Activated CD4-positive, CD25-positive, alpha-beta regulatory T cell treated with anti-CD3 and anti-CD28 coated beads, Interleukin-2, amount 50 U/mL, for 16 hours (primary cell): Measurements from ENCODE around the gene AUTS2.

ENCODE experiments used
- DNase-seq: peaks from one replicate; pipeline ENCODE4 v3.0.0-alpha.2; 2020; ENCODE audit warnings: low read depth, low spot score

Gene AUTS2

DNA sequence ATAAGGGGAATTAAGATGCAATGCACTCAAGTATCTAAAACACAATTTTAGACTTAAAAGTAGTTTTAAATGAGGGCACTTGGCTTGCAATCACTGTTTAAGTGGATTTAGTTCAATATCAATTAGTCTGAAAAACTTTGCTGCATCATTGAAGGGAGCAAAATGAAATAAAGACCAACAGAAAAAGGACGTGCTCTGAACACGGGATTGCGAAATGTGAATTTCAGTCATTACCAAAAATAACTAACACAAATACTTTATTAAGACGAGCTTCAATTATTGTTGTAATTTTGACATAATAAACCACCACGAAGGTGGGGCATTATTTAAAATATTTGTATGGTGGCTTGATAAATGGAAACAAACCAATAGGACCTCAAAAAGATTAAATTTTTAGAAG is 1171.9 kb downstream of the AUTS2 start:
- DNase-seq, result no peak

DNA sequence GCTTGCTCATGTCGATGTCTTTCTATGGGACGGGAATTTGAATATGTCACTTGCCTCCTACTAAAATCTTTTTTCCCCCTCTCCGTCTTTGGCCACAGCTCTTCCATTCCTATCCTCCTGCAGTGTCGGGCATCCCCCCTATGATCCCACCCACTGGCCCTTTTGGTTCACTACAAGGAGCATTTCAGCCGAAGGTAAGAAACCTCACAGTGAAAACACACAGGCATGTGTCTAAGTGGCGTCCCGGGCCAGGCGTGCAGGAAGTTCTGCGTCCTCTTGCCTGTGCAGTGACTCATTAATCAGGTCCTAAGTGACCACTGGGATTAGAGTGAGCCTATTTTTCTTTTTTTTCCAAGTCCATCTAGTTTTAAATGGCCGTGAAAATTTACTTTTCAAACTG is 1173.2 kb downstream of the AUTS2 start:
- no peak for DNase-seq

DNA sequence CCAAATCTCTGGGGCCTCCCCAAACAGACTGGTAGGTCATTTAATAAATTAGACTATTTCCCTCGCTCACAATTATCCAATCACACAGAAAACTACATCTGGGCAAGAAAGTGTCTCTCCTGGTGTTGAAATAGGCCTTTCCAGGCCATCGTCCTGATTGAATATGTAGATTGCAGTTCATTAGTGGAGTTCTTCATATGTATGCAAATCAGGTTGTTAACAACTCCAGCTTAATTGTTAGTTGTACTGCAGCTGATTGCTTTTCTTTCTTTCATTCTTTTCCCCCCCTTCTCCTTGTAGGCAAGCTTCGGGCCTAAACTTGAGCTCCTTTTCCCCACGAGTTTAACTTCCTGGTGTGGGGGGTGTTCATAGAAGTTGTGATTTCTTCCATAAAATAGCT is 1174.6 kb downstream of the AUTS2 start:
- no peak for DNase-seq

DNA sequence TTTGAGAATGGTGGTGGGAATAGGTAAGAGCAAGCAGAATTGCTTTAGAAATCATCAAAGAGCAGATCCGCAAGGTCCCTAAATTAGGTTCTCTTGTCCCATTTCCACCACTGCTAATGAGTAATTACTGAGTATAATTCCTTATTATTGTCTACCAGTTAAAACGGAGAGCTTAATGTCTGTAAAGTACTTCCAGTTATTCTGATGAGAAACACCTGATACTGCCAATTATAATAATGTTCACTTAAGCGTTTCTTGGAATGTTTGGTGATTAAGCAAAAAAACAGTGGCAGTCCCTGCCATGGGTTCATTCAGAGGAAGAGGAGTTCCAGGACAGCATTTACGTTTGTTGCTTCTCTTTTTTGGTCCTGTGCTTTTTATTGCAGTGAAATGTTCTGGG is 1175.1 kb downstream of the AUTS2 start:
- no peak for DNase-seq

DNA sequence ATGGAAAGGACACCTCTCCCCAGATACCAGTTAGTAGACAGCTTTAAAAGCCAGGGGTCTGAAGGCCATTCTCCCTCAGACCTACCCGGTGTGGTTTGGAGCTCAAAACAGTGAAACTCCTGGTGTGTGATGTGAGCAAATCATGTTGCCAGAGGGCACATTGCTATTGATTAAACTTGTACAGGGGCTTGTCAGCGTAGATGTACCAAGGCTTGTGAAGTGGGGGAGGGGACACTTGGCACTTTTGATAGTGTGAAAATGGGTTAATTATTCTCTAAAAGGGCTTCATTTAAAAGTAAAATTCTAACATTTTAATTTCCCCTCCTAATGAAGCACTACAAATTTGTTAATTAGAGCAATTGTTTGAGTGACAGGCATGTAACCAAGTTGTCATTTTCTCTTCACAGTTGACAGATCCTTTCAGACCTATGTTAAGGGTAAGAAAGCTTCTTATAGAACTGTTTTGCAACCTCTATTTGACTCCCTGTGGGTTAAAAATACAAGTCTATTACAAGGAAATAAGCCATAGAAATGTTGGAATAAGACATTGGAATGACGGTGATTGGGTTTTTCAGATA is 1176.8 kb downstream of the AUTS2 start:
- no peak for DNase-seq

DNA sequence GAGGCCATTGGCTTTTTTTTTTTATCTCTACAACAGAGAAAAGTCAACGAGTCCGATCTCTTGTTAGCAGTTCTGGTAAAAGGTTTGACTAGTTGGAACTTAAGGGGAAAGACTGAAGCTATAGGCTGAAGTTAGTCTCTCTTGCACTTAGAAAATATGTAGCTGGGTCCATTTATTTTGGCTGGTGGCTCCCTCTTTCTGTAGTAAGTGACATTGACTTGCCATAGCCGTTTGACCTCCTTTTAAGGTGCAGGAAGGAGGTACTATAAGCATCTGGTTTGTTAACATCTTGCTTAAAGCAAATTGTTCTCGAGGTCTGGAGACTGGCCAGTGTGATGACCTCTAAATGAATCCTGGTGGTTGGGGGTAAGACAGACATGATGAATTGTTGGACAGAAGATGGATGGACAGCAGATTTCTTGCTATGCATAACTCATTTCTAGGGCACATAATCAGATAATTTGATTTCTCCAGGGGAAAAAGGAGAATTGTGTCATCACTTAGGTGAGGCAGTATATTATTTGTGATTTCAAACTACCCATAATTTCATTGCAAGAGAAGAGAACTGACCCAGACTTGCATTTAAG is 1177.4 kb downstream of the AUTS2 start:
- no peak for DNase-seq

DNA sequence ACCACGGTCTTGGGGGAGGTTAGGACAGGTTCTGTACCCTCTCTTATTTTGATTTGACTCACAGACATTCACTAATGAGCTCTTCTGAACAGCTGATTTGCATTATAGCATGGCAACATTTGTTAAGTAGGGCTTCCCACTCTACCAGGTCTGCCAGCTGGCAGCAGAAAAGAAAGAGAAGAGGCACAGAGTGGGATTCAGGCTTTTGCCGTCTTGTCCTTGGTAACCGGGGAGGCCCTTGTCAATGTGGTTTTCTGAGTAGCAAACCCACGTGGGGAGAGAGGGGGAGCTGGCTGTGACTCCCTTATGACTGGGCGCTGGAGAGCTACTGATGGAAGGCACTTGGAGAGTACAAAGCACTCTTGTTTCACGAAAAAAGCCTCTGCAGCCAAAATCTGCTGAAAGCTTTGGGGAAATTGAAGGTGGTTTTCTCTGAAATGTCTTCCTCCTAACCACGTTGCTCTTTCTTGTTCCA is 1178.4 kb downstream of the AUTS2 start:
- no peak for DNase-seq

DNA sequence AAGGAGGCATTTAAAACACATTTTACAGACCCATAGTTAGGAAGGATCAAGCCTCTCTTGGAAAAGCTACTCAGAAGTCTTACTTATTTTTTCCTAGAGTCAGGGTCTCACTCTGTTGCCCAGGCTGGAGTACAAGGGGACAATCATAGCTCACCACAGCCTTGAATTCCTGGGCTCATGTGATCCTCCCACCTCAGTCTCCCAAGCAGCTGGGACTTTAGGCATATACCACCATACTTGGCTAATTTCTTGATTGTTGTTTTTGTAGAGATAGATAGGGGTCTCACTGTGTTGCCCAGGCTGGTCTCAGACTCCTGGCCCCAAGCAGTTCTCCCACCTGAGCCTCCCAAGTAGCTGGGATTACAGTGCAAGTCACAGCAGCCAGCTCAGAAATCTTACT is 1179.0 kb downstream of the AUTS2 start:
- DNase-seq, result no peak

DNA sequence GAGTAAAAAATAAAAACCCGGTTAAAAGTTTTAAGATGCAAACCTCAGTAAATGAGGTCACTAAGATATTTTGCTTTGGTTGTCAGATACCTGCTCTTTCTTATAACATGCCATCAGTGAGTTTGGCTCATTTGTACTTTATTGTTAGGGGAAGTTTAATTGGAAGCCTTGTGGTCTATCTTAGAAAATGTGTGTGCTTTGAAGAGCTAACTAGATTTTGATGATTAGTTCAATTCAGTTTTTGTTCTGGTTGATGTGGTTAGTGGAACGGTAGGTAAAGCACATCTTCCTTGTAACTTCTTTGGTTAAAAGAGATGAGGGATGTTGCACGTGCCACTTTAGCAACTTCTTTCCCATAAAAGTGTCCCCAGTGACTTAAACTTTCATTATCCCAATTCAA is 1180.3 kb downstream of the AUTS2 start:
- DNase-seq, result no peak

DNA sequence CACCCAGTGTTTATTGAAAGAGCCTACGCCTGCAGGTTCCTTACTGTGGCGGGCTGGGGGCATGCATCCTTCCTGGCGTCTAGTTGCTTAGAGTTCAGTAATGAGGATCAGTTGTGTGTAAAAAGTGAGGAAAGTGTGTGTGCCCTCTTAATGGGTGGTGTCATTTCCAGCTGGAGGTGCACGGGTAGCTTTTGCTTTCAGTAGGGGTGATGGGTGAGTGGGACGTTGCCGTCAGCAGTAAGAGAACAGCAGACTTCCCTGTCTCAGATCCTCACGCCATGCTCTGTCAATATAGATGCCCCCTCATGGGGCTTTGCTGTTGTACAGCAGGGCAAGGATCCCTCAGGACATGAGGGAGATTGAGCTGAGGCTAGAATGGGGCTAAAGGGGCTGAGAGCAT is 1181.0 kb downstream of the AUTS2 start:
- no peak for DNase-seq

DNA sequence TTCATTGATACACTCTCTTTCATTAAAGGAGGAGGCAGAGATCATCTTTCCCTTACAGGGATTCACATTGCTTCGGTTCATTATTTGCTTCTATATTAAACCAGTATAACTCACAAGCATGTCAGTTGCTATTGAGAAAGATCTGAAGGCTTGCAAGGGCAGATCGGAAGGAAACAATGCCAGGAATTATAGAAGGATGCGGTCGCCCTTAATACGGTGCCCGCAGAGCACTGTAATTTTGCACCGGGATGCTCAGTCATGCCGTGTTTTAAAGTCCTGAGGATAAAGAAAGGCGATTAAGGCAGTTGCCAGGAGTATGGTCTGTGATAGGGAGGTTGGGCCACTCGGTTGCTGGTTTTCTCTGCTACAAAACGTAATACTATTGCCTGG is 1183.6 kb downstream of the AUTS2 start:
- DNase-seq, result no peak

DNA sequence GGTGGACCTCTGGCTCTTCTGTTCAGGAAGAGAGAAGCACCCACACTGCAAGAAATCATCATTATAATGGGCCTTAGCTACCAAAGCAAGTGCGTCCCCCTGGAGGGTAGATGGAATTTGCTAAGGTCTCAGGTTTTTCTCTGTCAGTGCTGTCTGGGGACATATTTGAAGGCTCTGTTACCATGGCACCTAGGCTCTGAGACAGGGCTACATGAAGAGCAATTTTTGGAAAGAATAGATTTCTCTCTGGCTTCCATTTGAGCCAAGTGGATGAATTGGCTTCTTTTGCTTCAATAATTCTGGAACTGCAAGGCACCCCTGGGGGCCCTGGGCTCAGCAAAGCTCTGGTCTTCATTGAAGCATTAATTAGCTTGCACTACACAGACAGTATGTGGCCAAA is 1184.5 kb downstream of the AUTS2 start:
- no peak for DNase-seq

DNA sequence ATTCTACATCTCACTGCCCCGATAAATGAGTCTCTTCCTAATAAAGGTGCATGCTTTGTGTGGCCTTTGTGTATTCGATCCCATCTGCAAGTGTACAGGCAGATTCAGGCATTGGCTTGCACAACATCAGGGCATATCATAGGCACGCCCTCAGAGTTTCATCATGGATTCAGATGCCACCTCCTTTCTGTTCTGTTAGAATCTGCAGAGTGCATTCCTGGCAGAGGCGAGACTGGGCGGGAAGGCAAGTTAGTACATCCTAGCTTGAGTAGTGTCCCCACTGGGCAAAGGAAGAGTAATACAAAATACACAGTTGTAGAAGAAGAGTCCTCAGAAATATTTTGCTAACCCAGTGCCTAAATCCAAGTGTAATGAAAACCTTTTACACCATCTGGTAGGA is 1187.2 kb downstream of the AUTS2 start:
- no peak for DNase-seq

DNA sequence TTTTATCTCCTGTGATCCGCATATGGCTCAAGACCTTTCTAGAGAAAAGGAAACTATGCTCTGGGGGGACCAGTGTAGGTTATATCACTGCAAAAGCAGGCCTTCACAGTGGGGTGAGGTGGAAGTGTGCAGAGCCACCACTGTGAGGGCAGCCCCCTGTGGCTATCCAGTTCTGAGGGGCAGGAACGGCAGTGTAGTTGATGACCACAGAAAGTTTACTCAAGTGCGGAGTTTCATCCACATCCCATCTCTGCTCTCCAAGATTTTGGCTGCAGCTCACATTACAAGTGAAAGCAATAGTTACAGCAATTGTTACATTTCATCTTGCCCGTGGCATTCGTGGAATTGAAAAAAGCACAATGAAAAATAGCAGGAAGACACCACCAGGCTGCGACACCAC is 1187.8 kb downstream of the AUTS2 start:
- no peak for DNase-seq

DNA sequence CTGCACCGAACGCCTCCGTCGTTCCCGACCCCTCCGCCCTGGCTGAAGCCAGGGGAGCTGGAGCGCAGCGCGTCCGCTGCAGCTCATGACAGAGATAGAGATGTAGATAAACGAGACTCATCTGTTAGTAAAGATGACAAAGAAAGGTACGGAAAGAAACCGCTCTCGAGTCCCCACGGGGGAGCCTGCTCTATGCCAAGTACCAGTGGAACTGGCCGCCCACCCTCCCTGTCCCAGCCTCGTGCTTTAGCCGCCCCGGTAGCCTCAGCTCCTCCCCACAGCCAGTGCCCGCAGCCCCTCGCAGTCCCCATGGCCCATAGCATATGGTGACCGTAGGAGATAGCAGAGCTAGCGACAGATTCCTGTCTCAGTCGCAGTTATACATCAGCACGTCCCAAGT is 1189.0 kb downstream of the AUTS2 start:
- DNase-seq, result no peak

DNA sequence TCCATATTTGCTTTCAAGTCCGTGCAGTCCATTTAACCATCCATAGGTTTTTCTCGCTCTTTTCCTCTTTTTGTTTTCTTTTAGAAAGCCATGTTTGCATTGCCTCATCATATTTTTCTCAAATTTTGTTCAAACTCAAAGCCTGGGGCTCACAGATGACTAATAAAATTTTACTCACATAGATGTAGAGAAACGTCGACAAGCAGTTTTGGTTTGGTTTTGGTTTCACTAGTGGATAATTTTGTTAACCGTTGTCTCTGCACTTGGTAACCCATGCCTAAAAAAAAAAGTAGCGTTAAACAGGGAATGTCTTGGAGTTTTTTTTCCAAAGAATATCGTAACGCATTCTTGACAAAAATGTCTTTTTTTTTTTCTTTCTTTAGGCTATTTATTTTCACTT is 1189.5 kb downstream of the AUTS2 start:
- DNase-seq, result no peak

DNA sequence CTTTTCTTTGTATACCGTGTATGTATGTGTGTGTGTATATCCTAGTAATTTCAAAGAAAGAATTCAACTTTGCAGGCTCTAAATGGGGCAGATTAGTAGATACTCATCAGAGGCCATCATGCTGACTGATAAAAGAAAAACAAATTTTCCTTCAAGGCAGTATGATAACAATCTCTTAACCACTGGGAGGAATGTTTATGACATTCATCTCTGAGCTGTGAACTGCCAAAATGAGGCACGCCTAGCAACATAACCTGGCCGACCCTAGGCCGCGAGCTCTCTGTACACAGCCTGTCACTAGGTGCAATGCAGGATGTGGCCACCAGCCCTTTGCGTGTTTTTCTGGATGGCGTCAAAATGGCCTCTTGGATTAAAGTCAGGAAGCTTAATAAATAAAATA is 1190.0 kb downstream of the AUTS2 start:
- DNase-seq, result no peak

DNA sequence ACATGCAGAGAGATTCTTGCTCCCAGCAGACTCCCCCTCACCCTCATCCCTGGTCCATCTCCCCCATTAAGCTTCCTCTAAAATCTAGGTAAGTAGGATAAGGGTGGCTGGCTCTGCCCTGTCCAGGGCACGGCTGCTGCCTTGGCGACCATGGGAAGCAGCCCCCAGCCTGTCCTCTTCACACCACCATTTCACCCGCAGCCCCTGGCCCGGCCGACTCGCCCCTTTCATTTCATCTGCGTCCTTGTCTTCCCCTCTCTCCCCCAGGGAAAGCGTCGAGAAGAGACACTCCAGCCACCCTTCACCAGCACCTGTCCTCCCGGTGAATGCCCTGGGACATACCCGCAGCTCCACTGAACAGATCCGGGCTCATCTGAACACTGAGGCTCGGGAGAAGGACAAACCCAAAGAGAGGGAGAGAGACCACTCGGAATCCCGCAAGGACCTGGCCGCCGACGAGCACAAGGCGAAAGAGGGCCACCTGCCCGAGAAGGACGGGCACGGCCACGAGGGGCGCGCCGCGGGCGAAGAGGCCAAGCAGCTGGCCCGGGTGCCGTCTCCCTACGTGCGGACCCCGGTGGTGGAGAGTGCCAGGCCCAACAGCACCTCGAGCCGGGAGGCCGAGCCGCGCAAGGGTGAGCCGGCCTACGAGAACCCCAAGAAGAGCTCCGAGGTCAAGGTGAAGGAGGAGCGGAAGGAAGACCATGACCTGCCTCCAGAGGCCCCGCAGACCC is 1191.4 kb downstream of the AUTS2 start:
- DNase-seq, result no peak

DNA sequence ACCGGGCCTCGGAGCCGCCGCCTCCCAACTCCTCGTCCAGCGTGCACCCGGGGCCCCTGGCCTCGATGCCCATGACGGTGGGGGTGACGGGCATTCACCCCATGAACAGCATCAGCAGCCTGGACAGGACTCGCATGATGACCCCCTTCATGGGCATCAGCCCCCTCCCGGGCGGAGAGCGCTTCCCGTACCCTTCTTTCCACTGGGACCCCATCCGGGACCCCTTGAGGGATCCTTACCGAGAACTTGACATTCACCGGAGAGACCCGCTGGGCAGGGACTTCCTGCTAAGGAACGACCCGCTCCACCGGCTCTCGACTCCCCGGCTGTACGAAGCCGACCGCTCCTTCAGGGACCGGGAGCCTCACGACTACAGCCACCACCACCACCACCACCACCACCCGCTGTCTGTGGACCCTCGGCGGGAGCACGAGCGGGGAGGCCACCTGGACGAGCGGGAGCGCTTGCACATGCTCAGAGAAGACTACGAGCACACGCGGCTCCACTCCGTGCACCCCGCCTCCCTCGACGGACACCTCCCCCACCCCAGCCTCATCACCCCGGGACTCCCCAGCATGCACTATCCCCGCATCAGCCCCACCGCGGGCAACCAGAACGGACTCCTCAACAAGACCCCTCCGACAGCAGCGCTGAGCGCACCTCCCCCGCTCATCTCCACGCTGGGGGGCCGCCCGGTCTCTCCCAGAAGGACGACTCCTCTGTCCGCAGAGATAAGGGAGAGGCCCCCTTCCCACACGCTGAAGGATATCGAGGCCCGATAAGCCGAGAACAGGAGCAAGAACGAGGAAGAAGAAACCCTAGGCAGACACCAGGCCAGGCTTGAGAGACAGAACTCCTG is 1192.2 kb downstream of the AUTS2 start:
- DNase-seq, result no peak

DNA sequence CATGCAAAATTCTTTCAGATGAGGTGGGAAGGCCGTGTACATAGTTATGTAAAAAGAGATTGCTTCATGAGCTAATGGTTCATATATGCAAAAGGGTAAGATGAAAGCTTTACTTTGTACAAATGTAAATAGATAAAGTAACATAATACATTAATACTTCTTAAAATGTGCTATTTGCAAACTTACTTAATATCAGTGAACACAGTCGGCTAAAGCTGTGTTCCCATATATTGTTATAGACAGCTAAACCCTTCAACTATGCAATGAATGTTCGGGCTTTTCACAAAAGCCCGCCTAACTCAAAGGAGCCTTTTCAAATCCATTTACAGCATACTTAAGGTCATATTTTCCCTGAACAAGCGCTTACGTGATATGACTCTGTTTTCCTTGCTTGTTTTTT is 1193.1 kb downstream of the AUTS2 start:
- no peak for DNase-seq

DNA sequence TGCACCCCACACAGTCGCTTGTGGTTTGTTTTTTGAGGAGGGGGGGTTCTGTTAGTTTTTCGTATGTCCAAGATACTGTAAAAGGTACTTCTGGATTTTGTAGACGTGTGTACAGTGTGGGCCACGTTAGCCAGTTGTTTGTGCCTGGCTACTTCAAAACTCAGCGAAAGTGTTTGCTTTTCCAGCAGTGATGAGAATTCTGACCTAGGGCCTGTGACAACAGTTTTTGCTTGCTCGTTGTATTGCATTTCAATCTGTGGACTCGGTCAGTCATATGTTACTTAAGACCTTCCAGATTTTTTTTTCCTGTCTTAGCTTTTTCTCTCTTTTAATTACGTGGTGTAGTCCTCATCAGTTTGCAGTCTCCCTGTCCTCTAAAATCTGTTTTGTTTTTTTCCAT is 1194.8 kb downstream of the AUTS2 start:
- no peak for DNase-seq

DNA sequence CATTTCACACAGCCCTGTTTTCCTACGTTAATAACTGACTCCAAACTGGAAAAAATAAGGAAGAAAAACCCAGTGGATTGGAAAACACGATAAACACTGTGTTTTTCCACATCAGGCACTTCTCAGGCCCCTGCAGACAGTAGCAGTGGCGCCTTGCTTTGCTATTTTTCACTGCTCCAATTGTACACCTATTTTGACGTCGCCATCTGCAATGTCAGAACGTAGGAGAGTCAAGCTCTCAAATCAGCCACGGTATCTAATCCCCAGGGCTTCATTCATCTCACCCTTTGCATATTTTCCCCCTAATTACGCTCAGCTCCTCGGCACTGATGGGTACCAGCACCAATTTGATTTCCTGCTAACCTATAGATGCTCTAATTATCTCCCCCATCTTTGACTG is 1195.5 kb downstream of the AUTS2 start:
- no peak for DNase-seq
